Astrocyte of the cerebellum (primary cell): ENCODE data around the gene FAM234B.
"Not testable (repeated sequence)": the region's sequence is repeated elsewhere in the genome, so short reads cannot be mapped to it uniquely, and the experiment has no call there.

Source experiments
- DNase-seq: peaks from one replicate; pipeline ENCODE4 v3.0.0-alpha.2; 2011; ENCODE audit warnings: low read depth
- H3K4me3 ChIP-seq: 2 replicates; pipeline ENCODE4 v1.5.1; 2011; ENCODE audit warnings: mild to moderate bottlenecking, low read depth, low read length, moderate library complexity
- CTCF ChIP-seq: IDR thresholded peaks from 2 replicates; pipeline ENCODE4 v1.5.1; 2012; ENCODE audit warnings: low read length, low read depth, moderate library complexity, mild to moderate bottlenecking; ENCODE audit errors: missing control alignments
- in situ Hi-C: cut with HindIII; loops from 2 replicates; pipeline ENCODE4 v1.10.0; 2017; ENCODE audit warnings: low sequenced_read_pairs

FAM234B gene

GRCh38 chr12:13027508-13027907 is 16.7 kb upstream of the FAM234B start:
- no peak overlapping the region for H3K4me3 ChIP-seq
- no peak for TF ChIP-seq CTCF
- DNase-seq = no peak
- in situ Hi-C loops = no loop called here

- DNase-seq = no peak
- in situ Hi-C loops = no loop called here
- no peak overlapping the region for H3K4me3 ChIP-seq
- no peak for TF ChIP-seq CTCF
Measured at GRCh38 chr12:13028825-13029570, 15.2 kb upstream of the FAM234B start.

GRCh38 chr12:13030541-13031291 is 13.5 kb upstream of the FAM234B start:
- TF ChIP-seq CTCF = no peak
- DNase-seq = no peak
- no peak overlapping the region for H3K4me3 ChIP-seq
- in situ Hi-C loops = no loop called here

DNA sequence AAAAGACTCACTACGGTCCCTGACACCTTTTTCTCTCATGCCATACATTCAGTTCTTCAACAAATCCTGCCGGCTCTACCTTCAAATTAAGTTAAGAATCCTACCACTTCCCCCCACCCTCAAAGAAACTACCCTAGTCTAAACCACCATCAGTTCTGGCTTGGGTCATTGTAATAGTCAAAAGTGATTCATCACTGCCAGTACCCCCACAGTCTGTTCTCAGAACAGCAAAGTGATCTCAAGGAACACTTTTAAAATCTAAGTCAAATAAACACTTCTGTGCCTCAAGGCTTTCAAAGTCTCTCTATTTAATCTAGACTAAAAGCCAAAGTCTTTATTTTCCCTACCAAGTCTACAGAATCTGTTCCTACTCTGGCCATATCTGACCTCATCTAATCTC is 12.0 kb upstream of the FAM234B start:
- no peak for TF ChIP-seq CTCF
- DNase-seq = no peak
- H3K4me3 ChIP-seq = no peak overlapping the region
- in situ Hi-C loops = no loop called here

GRCh38 chr12:13033476-13033875 is 10.7 kb upstream of the FAM234B start:
- DNase-seq = no peak
- no peak for TF ChIP-seq CTCF
- H3K4me3 ChIP-seq = no peak overlapping the region
- in situ Hi-C loops = no loop called here

GRCh38 chr12:13035335-13035734 is 8.8 kb upstream of the FAM234B start:
- in situ Hi-C loops, H3K4me3 ChIP-seq, DNase-seq: not testable (repeated sequence)

GRCh38 chr12:13036881-13037280 is 7.3 kb upstream of the FAM234B start:
- TF ChIP-seq CTCF = no peak
- no peak for DNase-seq
- H3K4me3 ChIP-seq = no peak overlapping the region
- in situ Hi-C loops = no loop called here
